Activated CD4-positive, alpha-beta T cell treated with anti-CD3 and anti-CD28 coated beads for 36 hours (primary cell): ENCODE measurements around the gene DLGAP3. TPM values are rescaled to one million over a fixed set of nuclear protein-coding genes. Genes with fewer than 3 reads are reported as not detected.

Experiments used
- ATAC-seq: fragments of 200-7000 bp; cut with Tn5 transposase; one replicate; pipeline ENCODE4 v1.10.0; 2021; ENCODE audit warnings: mild to moderate bottlenecking, moderate library complexity
- CTCF ChIA-PET: fragments of 350-600 bp; sonication (Branson Sonifier 250); formaldehyde crosslinking; loops from one replicate; lab custom pipeline; 2021; ENCODE audit warnings: antibody characterized with exemption; lab: Charles Lee
- POLR2A ChIA-PET: fragments of 350-600 bp; sonication (Branson Sonifier 250); formaldehyde crosslinking; loops from one replicate; lab custom pipeline; 2021; ENCODE audit warnings: antibody characterized with exemption, inconsistent platforms; lab: Charles Lee
- DNase-seq: peaks from one replicate; pipeline ENCODE4 v3.0.0-alpha.2; 2020
- H3K27ac Mint-ChIP-seq: one replicate; pipeline ENCODE4 v1.8.0; 2021; ENCODE audit warnings: mixed read lengths
- H3K27me3 Mint-ChIP-seq: one replicate; pipeline ENCODE4 v1.8.0; 2021; ENCODE audit warnings: mixed read lengths
- H3K36me3 Mint-ChIP-seq: one replicate; pipeline ENCODE4 v1.8.0; 2021; ENCODE audit warnings: low read depth, mixed read lengths
- H3K4me1 Mint-ChIP-seq: one replicate; pipeline ENCODE4 v1.8.0; 2021; ENCODE audit warnings: mixed read lengths
- H3K4me3 Mint-ChIP-seq: one replicate; pipeline ENCODE4 v1.8.0; 2021; ENCODE audit warnings: mild to moderate bottlenecking, moderate library complexity, mixed read lengths
- H3K9me3 Mint-ChIP-seq: one replicate; pipeline ENCODE4 v1.8.0; 2021; ENCODE audit warnings: low read depth, mixed read lengths
- intact Hi-C, 2 experiments: fragments of 100-400 bp; cut with DNase I in 1 of 2; cut with micrococcal nuclease in 1 of 2; formaldehyde crosslinking; loops; one replicate each; pipeline versions ENCODE4 v1.14.2 to v1.15.1; 2022 to 2024; cut with DNase I, micrococcal nuclease
- total RNA-seq, 2 experiments: library from RNA; stranded (reverse); gene quantifications; one replicate each; pipeline ENCODE4 v1.2.3, GENCODE V29; 2021

The DLGAP3 gene
- total RNA-seq, 2 experiments from 2014 or later, result 0.63 to 0.66 TPM

DNA sequence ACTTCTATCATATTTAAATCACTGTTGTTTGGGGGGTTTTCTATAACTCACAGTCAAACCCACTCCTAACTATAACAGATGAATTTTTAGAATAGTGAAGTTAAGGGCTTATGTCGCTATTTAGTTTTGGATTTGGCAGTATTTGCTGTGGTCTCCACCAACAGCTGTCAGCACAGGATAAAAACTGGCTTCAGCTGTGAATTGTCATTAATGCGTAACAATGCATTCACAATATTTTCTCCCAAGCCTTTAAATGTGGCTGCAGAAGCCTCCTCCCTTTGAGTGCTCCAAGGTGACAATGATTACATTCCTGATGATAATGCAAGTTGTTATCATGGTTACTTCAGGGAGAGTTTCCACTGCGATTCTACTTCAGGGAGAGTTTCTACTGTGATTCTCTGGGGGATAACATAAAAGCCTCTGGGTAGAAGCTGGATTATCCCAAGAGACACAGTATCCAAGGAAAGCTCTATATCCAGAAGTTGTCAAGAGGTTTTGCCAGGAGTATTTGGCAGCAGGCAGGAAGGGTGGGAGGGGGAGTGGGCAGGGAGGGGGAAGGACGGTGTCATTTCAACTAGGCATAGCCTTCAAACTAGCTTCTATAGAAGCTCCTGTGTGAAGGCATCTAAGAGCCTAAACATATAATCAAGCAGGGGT is 55.0 kb downstream of the DLGAP3 start:
- ATAC-seq (no peak), DNase-seq (no peak)
- no peak overlapping the region for H3K4me3 Mint-ChIP-seq
- ChIA-PET CTCF (no interaction called here), POLR2A (no interaction called here)
- no peaks in the 10 kb centered on the region for H3K36me3 Mint-ChIP-seq
- peaks cover 28% of the 10 kb centered on the region for H3K27me3 Mint-ChIP-seq
- no peak overlapping the region for H3K27ac Mint-ChIP-seq
- no peaks in the 10 kb centered on the region for H3K9me3 Mint-ChIP-seq
- intact Hi-C loops, result no loop called here
- peaks cover 10% of the 10 kb centered on the region for H3K4me1 Mint-ChIP-seq

DNA sequence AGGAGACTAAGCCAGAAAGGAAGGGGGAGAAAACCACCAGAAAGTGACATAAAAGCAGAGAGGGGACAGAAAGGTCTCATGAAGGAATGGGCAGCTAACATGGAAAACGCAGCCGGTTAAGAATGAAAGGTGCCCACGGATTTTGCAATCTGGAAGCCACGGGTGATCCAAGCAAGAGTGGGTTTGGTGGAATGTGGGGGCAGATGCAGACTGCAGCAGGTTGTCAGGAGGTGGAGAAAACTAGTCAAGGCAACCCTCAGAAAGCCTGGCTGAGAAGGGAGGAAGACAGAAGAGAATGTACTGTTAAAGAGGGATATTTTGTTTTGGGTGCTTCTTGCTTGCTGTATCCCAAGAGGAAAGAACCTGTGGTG is 57.3 kb downstream of the DLGAP3 start:
- no peak for DNase-seq
- CTCF ChIA-PET, result interaction anchor here (1.1 to 1.3 kb wide), 2 partner anchors 12 to 19 kb away, joined by 4 to 6 read pairs; partner anchors contain the start of gene SMIM12
- intact Hi-C loops, result no loop called here
- no peak overlapping the region for H3K4me3 Mint-ChIP-seq
- POLR2A ChIA-PET, result interaction anchor here (0.6 kb wide), 1 partner anchor 1214 kb away, joined by 3 read pairs; no protein-coding TSS in a partner anchor
- no peaks in the 10 kb centered on the region for H3K36me3 Mint-ChIP-seq
- H3K9me3 Mint-ChIP-seq, result no peaks in the 10 kb centered on the region
- no peak for ATAC-seq
- peaks cover 20% of the 10 kb centered on the region for H3K27me3 Mint-ChIP-seq
- H3K4me1 Mint-ChIP-seq, result peaks cover 10% of the 10 kb centered on the region
- H3K27ac Mint-ChIP-seq, result no peak overlapping the region

DNA sequence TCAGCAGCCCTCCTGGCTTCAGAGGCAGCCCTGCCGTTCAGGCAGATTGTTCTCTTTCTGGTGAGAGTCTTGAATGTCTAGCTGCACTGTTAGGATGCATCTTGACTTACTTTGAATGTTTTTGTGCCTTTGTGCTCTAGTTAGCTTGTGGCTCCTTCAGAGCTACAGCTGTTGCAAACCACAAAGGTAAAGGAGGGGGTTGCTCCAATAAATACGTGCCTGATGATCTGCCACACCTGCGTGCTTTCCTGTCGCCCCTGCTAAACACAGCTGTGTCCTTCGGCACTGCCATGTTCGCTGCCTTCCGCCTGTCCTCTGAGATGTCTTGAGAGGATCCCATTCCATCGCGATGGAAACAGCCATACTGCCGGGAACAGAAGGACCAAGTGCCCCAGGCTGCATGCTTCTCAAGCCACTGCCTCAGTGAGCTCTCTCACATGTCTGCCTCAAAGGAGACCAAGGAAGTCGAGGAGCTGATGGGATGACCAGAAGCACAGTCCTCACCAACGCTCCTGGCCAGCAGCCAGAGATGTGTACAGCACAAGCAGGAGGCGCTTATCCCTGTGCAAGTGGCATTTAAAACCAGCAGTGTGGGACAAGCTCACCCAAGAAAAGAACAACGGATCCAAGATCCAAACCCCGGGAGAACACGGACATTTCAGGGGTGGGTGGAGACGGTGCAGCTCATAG is 57.9 kb downstream of the DLGAP3 start:
- intact Hi-C loops, result no loop called here
- DNase-seq (no peak), ATAC-seq (no peak)
- no peaks in the 10 kb centered on the region for H3K36me3 Mint-ChIP-seq
- no peak overlapping the region for H3K4me3 Mint-ChIP-seq
- no peaks in the 10 kb centered on the region for H3K9me3 Mint-ChIP-seq
- no peak overlapping the region for H3K27ac Mint-ChIP-seq
- CTCF ChIA-PET, result interaction anchor here (0.6 to 1.3 kb wide), 3 partner anchors 12 to 1483 kb away, joined by 4 to 6 read pairs (median 4); partner anchors contain the start of gene SMIM12
- peaks cover 12% of the 10 kb centered on the region for H3K4me1 Mint-ChIP-seq
- peaks cover 15% of the 10 kb centered on the region for H3K27me3 Mint-ChIP-seq
- POLR2A ChIA-PET, result interaction anchor here (0.6 kb wide), 1 partner anchor 1214 kb away, joined by 3 read pairs; no protein-coding TSS in a partner anchor

DNA sequence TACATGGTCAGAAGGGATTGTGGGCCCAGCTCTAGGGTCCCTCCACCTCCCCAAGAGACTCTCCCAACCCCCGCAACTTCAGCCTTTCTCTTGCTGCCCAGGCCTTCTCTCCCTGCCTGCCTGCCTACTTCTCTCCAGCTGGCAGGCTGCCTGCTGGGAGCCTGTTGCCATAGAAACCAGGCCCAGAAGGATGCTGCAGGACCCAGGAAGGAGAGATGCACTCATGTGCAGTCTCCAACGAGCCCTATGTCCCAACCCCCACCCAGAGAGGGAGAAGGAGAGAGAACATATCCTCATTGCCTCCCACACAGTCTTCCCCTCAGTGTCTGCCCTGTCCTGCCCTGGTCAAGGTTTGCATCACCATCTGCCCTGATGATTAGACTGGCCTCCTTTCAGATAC is 59.1 kb downstream of the DLGAP3 start:
- ATAC-seq, result no peak
- CTCF ChIA-PET, result interaction anchor here (2.4 kb wide), 1 partner anchor 17 kb away, joined by 9 read pairs; no protein-coding TSS in a partner anchor
- H3K4me3 Mint-ChIP-seq, result no peak overlapping the region
- no peak overlapping the region for H3K27ac Mint-ChIP-seq
- peaks cover 10% of the 10 kb centered on the region for H3K27me3 Mint-ChIP-seq
- POLR2A ChIA-PET, result no interaction called here
- intact Hi-C loops, result no loop called here
- H3K4me1 Mint-ChIP-seq, result peaks cover 12% of the 10 kb centered on the region
- no peaks in the 10 kb centered on the region for H3K36me3 Mint-ChIP-seq
- DNase-seq, result no peak
- no peaks in the 10 kb centered on the region for H3K9me3 Mint-ChIP-seq

DNA sequence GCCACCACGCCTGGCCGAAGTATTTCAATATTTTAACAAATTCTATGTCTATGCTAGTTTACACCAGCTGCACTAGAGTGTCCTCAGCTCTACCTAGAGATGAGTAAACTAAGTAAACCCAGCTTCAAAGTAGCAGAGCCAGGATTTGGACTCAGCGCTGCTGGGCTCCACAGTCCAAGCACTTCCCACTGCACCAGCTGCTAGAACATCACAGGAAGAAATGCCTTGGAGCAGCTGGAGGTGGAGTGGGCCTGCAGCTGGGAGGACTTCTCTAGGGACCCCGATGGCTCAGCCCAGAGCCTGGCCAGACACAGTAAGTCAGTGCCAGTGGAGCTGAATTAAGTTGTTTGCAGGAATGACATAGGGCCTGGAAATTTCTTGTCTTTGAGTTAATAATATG is 59.7 kb downstream of the DLGAP3 start:
- CTCF ChIA-PET, result interaction anchor here (2.4 kb wide), 1 partner anchor 17 kb away, joined by 9 read pairs; no protein-coding TSS in a partner anchor
- DNase-seq (no peak), ATAC-seq (no peak)
- intact Hi-C loops, result loop anchor here (5.0 to 10.0 kb wide), 3 partner anchors 205 to 1288 kb away; partner anchors contain the start of genes C1orf216 (in 1 of the 2), MAP7D1 (in 1 of the 2) and ZMYM1 (in 1 of the 2)
- Mint-ChIP-seq H3K27ac (no peak overlapping the region), H3K4me3 (no peak overlapping the region), H3K36me3 (no peaks in the 10 kb centered on the region), H3K9me3 (no peaks in the 10 kb centered on the region), H3K27me3 (peaks cover 10% of the 10 kb centered on the region), H3K4me1 (peaks cover 15% of the 10 kb centered on the region)
- POLR2A ChIA-PET, result no interaction called here

DNA sequence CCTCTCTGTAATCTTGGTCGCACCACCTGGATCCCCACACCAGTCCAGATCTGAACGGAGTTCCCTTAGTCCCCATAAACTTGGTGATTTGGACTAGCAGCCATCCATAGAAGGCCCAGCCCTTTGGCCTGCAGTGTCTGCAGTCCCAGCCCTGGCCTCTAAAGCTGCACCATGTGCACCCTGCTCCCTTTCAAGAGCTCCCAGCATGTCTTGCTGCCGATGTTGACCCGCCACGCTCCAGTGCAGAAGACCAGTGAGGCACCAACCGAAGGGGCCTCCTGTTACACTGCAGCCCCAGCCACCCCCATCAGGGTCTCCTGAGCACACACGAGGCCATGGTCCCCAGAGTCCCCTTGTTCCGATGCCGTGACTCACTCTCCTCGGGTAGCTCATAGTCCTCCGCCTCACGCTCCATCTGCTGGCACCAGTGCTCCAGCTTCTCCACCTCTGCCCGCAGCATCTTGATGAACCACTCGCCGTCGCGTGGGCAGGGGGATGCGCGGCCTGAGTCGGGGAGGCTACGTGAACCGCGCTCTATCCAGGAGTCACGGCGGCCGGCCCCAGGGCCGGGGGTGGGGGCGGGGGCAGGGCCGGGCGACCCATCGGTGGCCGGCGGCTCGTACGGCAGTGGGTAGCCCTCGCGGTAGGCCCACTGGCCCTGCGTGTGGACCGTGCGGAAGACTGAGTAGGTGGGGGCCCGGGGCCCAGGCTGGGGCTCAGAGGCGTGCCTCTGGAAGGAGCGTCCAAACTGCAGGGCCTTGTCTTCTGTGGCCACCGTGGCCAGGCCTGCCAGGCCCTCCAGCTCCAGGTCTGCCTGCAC is 61.0 kb downstream of the DLGAP3 start:
- no peak for ATAC-seq
- peaks cover 7% of the 10 kb centered on the region for H3K27me3 Mint-ChIP-seq
- H3K27ac Mint-ChIP-seq, result no peak overlapping the region
- intact Hi-C loops, result loop anchor here (5.0 to 10.0 kb wide), 3 partner anchors 206 to 1289 kb away; partner anchors contain the start of genes C1orf216 (in 1 of the 2), MAP7D1 (in 1 of the 2) and ZMYM1 (in 1 of the 2)
- H3K4me3 Mint-ChIP-seq, result no peak overlapping the region
- peaks cover 28% of the 10 kb centered on the region for H3K4me1 Mint-ChIP-seq
- DNase-seq, result no peak
- ChIA-PET POLR2A (no interaction called here), CTCF (interaction anchor here (0.6 to 2.4 kb wide), 4 partner anchors 9 to 41 kb away, joined by 3 to 9 read pairs (median 4); partner anchors contain the start of gene SMIM12)
- H3K36me3 Mint-ChIP-seq, result no peaks in the 10 kb centered on the region
- no peaks in the 10 kb centered on the region for H3K9me3 Mint-ChIP-seq

DNA sequence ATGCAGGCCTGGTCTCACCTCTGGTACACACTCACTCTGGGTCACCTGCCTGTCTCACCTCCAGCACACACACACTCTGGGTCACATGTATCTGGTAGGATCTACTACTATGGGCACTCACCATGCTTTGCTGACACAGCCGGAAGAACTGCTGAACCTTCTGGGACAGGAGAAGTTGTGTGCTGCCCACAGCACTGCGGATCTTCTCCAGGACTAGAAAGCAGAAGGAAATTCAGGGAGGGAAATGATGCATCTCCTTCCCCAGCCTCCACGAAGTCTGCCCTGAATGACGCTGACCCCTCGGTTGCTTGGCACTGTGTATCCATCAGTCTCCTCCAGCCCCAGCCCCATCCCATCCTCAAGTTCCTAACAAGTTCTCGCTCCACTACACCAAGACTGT is 62.0 kb downstream of the DLGAP3 start:
- ChIA-PET POLR2A (interaction anchor here (0.9 kb wide), 1 partner anchor 18 kb away, joined by 3 read pairs; no protein-coding TSS in a partner anchor), CTCF (interaction anchor here (0.6 to 4.5 kb wide), 12 partner anchors 13 to 1071 kb away, joined by 3 to 50 read pairs (median 4); no protein-coding TSS in a partner anchor)
- intact Hi-C loops, result loop anchor here (5.0 to 10.0 kb wide), 3 partner anchors 207 to 1290 kb away; partner anchors contain the start of genes C1orf216 (in 1 of the 2), MAP7D1 (in 1 of the 2) and ZMYM1 (in 1 of the 2)
- ATAC-seq (no peak), DNase-seq (no peak)
- peaks cover 7% of the 10 kb centered on the region for H3K27me3 Mint-ChIP-seq
- no peaks in the 10 kb centered on the region for H3K9me3 Mint-ChIP-seq
- H3K4me1 Mint-ChIP-seq, result peaks cover 37% of the 10 kb centered on the region
- H3K27ac Mint-ChIP-seq, result no peak overlapping the region
- no peaks in the 10 kb centered on the region for H3K36me3 Mint-ChIP-seq
- H3K4me3 Mint-ChIP-seq, result no peak overlapping the region

DNA sequence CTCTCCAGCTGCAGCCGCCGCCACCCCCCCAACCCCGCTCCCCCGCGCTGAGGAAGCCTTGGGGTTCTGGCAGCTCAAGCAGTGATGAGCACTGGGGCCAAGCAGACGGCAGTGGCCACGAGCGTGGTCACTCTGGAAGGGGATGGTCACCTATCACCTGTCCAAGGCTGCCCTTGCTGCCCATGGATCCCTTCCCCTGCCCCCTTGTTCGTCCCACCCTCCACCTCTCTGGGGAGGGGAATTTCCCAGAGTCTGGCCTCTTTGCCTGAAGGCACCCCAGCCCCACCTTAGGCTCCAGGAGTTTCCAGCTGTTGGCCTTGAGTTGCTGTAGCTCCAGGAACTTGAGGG is 62.7 kb downstream of the DLGAP3 start:
- H3K27ac Mint-ChIP-seq, result no peak overlapping the region
- ChIA-PET CTCF (interaction anchor here (0.6 to 4.5 kb wide), 16 partner anchors 9 to 1071 kb away, joined by 3 to 50 read pairs (median 4); partner anchors contain the start of genes GJA4 and TMEM35B), POLR2A (interaction anchor here (0.9 to 1.2 kb wide), 3 partner anchors 11 to 326 kb away, joined by 3 to 4 read pairs (median 3); partner anchors contain the start of gene SFPQ)
- peaks cover 35% of the 10 kb centered on the region for H3K4me1 Mint-ChIP-seq
- no peak for DNase-seq
- peaks cover 2% of the 10 kb centered on the region for H3K27me3 Mint-ChIP-seq
- intact Hi-C loops, result loop anchor here (1.0 to 10.0 kb wide), 6 partner anchors 14 to 1291 kb away; partner anchors contain the start of genes C1orf216 (in 1 of the 2), MAP7D1 (in 1 of the 2) and ZMYM1 (in 1 of the 2)
- peak overlapping the region; percentile 72 for H3K4me3 Mint-ChIP-seq
- peak; percentile 28 for ATAC-seq
- no peaks in the 10 kb centered on the region for H3K9me3 Mint-ChIP-seq
- H3K36me3 Mint-ChIP-seq, result no peaks in the 10 kb centered on the region

DNA sequence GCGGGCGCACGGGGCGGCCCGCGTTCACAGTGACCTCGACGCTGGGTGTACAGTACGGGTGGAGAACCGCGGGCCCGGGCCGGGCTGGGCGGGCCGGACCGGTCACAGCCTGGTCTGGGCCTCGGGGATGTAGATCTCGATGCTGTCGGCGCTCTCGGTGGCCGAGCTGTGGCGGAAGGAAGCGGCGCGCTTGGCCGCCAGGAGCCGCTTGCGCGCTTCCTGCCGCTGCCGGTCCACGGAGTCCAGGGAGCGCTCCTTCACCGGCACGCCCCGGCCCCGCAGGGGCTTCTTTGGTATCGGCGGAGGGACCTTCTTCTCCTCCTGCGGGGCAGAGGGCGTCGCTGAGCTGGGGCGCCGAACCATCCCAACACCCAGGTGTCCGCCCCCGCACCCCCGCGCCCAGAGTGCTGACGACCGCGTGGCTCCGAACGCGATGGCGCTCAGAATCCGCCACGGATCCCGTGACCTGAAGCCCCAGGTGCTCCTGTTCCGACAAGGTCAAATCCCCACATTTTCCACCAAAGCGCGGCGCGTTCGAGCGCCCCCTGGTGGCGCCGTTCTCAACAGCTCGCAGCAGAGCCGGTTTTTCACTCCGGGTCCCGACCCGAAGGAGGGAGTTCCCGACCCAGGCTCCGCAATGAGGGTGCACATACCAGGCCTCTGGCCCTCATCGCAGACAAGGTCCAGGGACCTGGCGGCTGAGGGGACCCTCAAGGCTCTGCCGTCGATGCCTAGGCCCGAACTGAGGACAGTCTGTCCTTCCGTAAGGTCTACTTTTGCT is 63.3 kb downstream of the DLGAP3 start:
- H3K36me3 Mint-ChIP-seq, result no peaks in the 10 kb centered on the region
- H3K27ac Mint-ChIP-seq, result peak overlapping the region; percentile 80
- POLR2A ChIA-PET, result interaction anchor here (0.6 to 1.2 kb wide), 3 partner anchors 10 to 962 kb away, joined by 3 to 5 read pairs (median 4); partner anchors contain the start of gene SFPQ

More for the DNA sequence above, 63.3 kb downstream of the DLGAP3 start:
- Mint-ChIP-seq H3K9me3 (no peaks in the 10 kb centered on the region), H3K4me1 (peaks cover 29% of the 10 kb centered on the region), H3K4me3 (peak overlapping the region; percentile 72), H3K27me3 (peaks cover 1% of the 10 kb centered on the region)
- DNase-seq (peak; percentile 95), ATAC-seq (peak; percentile 82)
- intact Hi-C loops, result loop anchor here (1.0 to 10.0 kb wide), 6 partner anchors 14 to 1291 kb away; partner anchors contain the start of genes C1orf216 (in 1 of the 2), MAP7D1 (in 1 of the 2) and ZMYM1 (in 1 of the 2)
- CTCF ChIA-PET, result interaction anchor here (0.6 to 4.5 kb wide), 14 partner anchors 8 to 215 kb away, joined by 3 to 50 read pairs (median 4); partner anchors contain the start of genes GJA4 and TMEM35B
